Activated B cell treated with CpG ODN at 0.5 μM for 24 hours (primary cell): ENCODE data around the gene GLB1L3. TPM values are rescaled to one million over a fixed set of nuclear protein-coding genes. Genes with fewer than 3 reads are reported as not detected.
"Not testable (repeated sequence)": the region's sequence is repeated elsewhere in the genome, so short reads cannot be mapped to it uniquely, and the experiment has no call there.

Source experiments
- ATAC-seq: fragments of 200-7000 bp; cut with Tn5 transposase; one replicate; pipeline ENCODE4 v1.10.0; 2021; ENCODE audit warnings: low read depth, mild to moderate bottlenecking, moderate library complexity
- CTCF ChIA-PET: fragments of 350-600 bp; sonication (Branson Sonifier 250); formaldehyde crosslinking; loops from one replicate; lab custom pipeline; 2021; ENCODE audit warnings: antibody characterized with exemption; lab: Charles Lee
- POLR2A ChIA-PET: fragments of 350-600 bp; sonication (Branson Sonifier 250); formaldehyde crosslinking; loops from one replicate; lab custom pipeline; 2021; ENCODE audit warnings: antibody characterized with exemption; lab: Charles Lee
- DNase-seq: peaks from one replicate; pipeline ENCODE4 v3.0.0; 2022
- H3K27ac Mint-ChIP-seq: one replicate; pipeline ENCODE4 v1.8.0; 2020; ENCODE audit warnings: mixed read lengths
- H3K27me3 Mint-ChIP-seq: one replicate; pipeline ENCODE4 v1.8.0; 2021; ENCODE audit warnings: mixed read lengths
- H3K36me3 Mint-ChIP-seq: one replicate; pipeline ENCODE4 v1.8.0; 2021; ENCODE audit warnings: low read depth, mixed read lengths
- H3K4me1 Mint-ChIP-seq: one replicate; pipeline ENCODE4 v1.8.0; 2021; ENCODE audit warnings: mixed read lengths
- H3K4me3 Mint-ChIP-seq: one replicate; pipeline ENCODE4 v1.8.0; 2020; ENCODE audit warnings: mild to moderate bottlenecking, mixed read lengths
- H3K9me3 Mint-ChIP-seq: one replicate; pipeline ENCODE4 v1.8.0; 2020; ENCODE audit warnings: mixed read lengths
- CTCF ChIP-seq: fragments of 200-600 bp; IDR thresholded peaks from one replicate; pipeline ENCODE4 v1.8.0; 2022; ENCODE audit warnings: antibody characterized with exemption, mild to moderate bottlenecking
- intact Hi-C: fragments of 100-400 bp; cut with micrococcal nuclease; formaldehyde crosslinking; loops from one replicate; pipeline ENCODE4 v1.15.1; 2024
- total RNA-seq: library from RNA; stranded (reverse); gene quantifications from 2 replicates; pipeline ENCODE4 v1.2.3, GENCODE V29; 2022

GLB1L3 gene
- total RNA-seq, 1 donor from 2014 or later = not detected

GRCh38 chr11:134277183-134278001 lies 1.2 kb downstream of the GLB1L3 start:
- H3K9me3 Mint-ChIP-seq = no peaks in the 10 kb centered on the region
- peaks cover 21% of the 10 kb centered on the region for H3K4me1 Mint-ChIP-seq
- ChIA-PET POLR2A (no interaction called here), CTCF (interaction anchor here (1.0 kb wide), 1 partner anchor 13 kb away, joined by 3 read pairs; no protein-coding TSS in a partner anchor)
- intact Hi-C loops = loop anchor here (2.0 to 5.0 kb wide), 2 partner anchors 25 to 55 kb away; partner anchors contain the start of genes ACAD8, GLB1L2 and THYN1
- no peak overlapping the region for H3K27ac Mint-ChIP-seq
- DNase-seq = no peak
- H3K4me3 Mint-ChIP-seq = peak overlapping the region; percentile 47
- no peaks in the 10 kb centered on the region for H3K36me3 Mint-ChIP-seq
- peaks cover 66% of the 10 kb centered on the region for H3K27me3 Mint-ChIP-seq
- ATAC-seq = no peak
- no peak for TF ChIP-seq CTCF

- H3K4me3 Mint-ChIP-seq = no peak overlapping the region
- no peaks in the 10 kb centered on the region for H3K36me3 Mint-ChIP-seq
- TF ChIP-seq CTCF = no peak
- peaks cover 18% of the 10 kb centered on the region for H3K4me1 Mint-ChIP-seq
- ChIA-PET CTCF (interaction anchor here (1.0 kb wide), 1 partner anchor 14 kb away, joined by 3 read pairs; no protein-coding TSS in a partner anchor), POLR2A (no interaction called here)
- DNase-seq (no peak), ATAC-seq (no peak)
- H3K9me3 Mint-ChIP-seq = no peaks in the 10 kb centered on the region
- H3K27me3 Mint-ChIP-seq = peaks cover 60% of the 10 kb centered on the region
- H3K27ac Mint-ChIP-seq = no peak overlapping the region
- intact Hi-C loops = loop anchor here (5.0 kb wide), 1 partner anchor 54 kb away; the partner anchor contains the start of gene GLB1L2
Observed at GRCh38 chr11:134278356-134278755, 2.2 kb downstream of the GLB1L3 start.

GRCh38 chr11:134281635-134282034 lies 5.5 kb downstream of the GLB1L3 start:
- POLR2A ChIA-PET, H3K36me3 Mint-ChIP-seq, CTCF ChIA-PET, H3K4me1 Mint-ChIP-seq, DNase-seq, H3K9me3 Mint-ChIP-seq, ATAC-seq, H3K27ac Mint-ChIP-seq, H3K4me3 Mint-ChIP-seq: not testable (repeated sequence)
- peaks cover 44% of the 10 kb centered on the region for H3K27me3 Mint-ChIP-seq
- intact Hi-C loops = loop anchor here (2.0 kb wide), 1 partner anchor 63 kb away; no protein-coding TSS in a partner anchor

- intact Hi-C loops = no loop called here
- no peaks in the 10 kb centered on the region for H3K9me3 Mint-ChIP-seq
- ChIA-PET POLR2A (no interaction called here), CTCF (no interaction called here)
- H3K36me3 Mint-ChIP-seq = no peaks in the 10 kb centered on the region
- peaks cover 2% of the 10 kb centered on the region for H3K4me1 Mint-ChIP-seq
- peaks cover 40% of the 10 kb centered on the region for H3K27me3 Mint-ChIP-seq
- no peak for ATAC-seq
- no peak for TF ChIP-seq CTCF
- H3K4me3 Mint-ChIP-seq = no peak overlapping the region
- no peak for DNase-seq
- no peak overlapping the region for H3K27ac Mint-ChIP-seq
Observed at GRCh38 chr11:134282121-134283045, 6.2 kb downstream of the GLB1L3 start.

- H3K9me3 Mint-ChIP-seq = no peaks in the 10 kb centered on the region
- ATAC-seq (no peak), DNase-seq (no peak)
- TF ChIP-seq CTCF = no peak
- no peak overlapping the region for H3K4me3 Mint-ChIP-seq
- H3K36me3 Mint-ChIP-seq = no peaks in the 10 kb centered on the region
- H3K27ac Mint-ChIP-seq = no peak overlapping the region
- ChIA-PET CTCF (no interaction called here), POLR2A (no interaction called here)
- peaks cover 29% of the 10 kb centered on the region for H3K27me3 Mint-ChIP-seq
- intact Hi-C loops = no loop called here
- H3K4me1 Mint-ChIP-seq = no peaks in the 10 kb centered on the region
Observed at GRCh38 chr11:134283461-134284230, 7.5 kb downstream of the GLB1L3 start.

GRCh38 chr11:134284349-134284748 lies 8.2 kb downstream of the GLB1L3 start:
- CTCF ChIA-PET, H3K9me3 Mint-ChIP-seq, DNase-seq, H3K4me1 Mint-ChIP-seq, ATAC-seq, H3K36me3 Mint-ChIP-seq, H3K27ac Mint-ChIP-seq, POLR2A ChIA-PET, H3K4me3 Mint-ChIP-seq, intact Hi-C loops: not testable (repeated sequence)
- H3K27me3 Mint-ChIP-seq = peaks cover 24% of the 10 kb centered on the region
